Suprapubic skin (tissue), 4 donors: ENCODE results near the gene CDH4. TPM values are rescaled to one million over a fixed set of nuclear protein-coding genes. Genes with fewer than 3 reads are reported as not detected.

Experiments used
- DNase-seq, 2 donors: peaks; one replicate each; pipeline ENCODE4 v3.0.0-alpha.2; 2019; ENCODE audit warnings: low spot score in 2 of 2
- H3K27ac ChIP-seq: fragments of 200-600 bp; sonication (generic); one replicate; pipeline ENCODE4 v1.5.1; 2019
- H3K27me3 ChIP-seq: fragments of 200-600 bp; sonication (generic); one replicate; pipeline ENCODE4 v1.5.1; 2019
- H3K36me3 ChIP-seq: fragments of 200-600 bp; sonication (generic); one replicate; pipeline ENCODE4 v1.5.1; 2019
- H3K4me1 ChIP-seq: fragments of 200-600 bp; sonication (generic); one replicate; pipeline ENCODE4 v1.5.1; 2019
- H3K4me3 ChIP-seq: fragments of 200-600 bp; sonication (generic); one replicate; pipeline ENCODE4 v1.5.1; 2019; ENCODE audit warnings: mild to moderate bottlenecking
- H3K9me3 ChIP-seq: fragments of 200-600 bp; sonication (generic); one replicate; pipeline ENCODE4 v1.5.1; 2019
- CTCF ChIP-seq, 2 donors: fragments of 200-600 bp in 1 of 2; fragments of 450-650 bp in 1 of 2; sonication (generic) in 1 of 2; IDR thresholded peaks; one replicate each; pipeline ENCODE4 v1.5.1; 2016 to 2019; ENCODE audit warnings: antibody characterized with exemption in 2 of 2, mild to moderate bottlenecking in 1 of 2, moderate library complexity in 1 of 2
- EP300 ChIP-seq: sonication (generic); formaldehyde crosslinking; IDR thresholded peaks from one replicate; pipeline ENCODE4 v1.6.1; 2017; ENCODE audit warnings: antibody characterized with exemption
- POLR2A ChIP-seq, 2 donors: fragments of 450-650 bp; IDR thresholded peaks; one replicate each; pipeline ENCODE4 v1.6.1; 2017; ENCODE audit warnings: antibody characterized with exemption in 2 of 2, mild to moderate bottlenecking in 2 of 2, moderate library complexity in 2 of 2
- POLR2AphosphoS5 ChIP-seq, 3 donors: sonication (generic); formaldehyde crosslinking; IDR thresholded peaks; one replicate each; pipeline ENCODE4 v1.6.1; 2017; ENCODE audit warnings: antibody characterized with exemption in 3 of 3
- WGBS: methylation state at CpG from one replicate; pipeline ENCODE4 v1.1.5; 2018; 5-methylcytosine and 5-hydroxymethylcytosine counted together
- total RNA-seq, 4 donors: library from RNA; depleted of rRNA; stranded (reverse); fragments of >200 nt; gene quantifications; one replicate each; pipeline ENCODE4 v1.1.0, GENCODE V29; 2016

The CDH4 gene
- total RNA-seq, 4 donors from 2014 or later = 0.91 to 5.9 (median 2.6) TPM

GRCh38 chr20:61521687-61522420 is 269.8 kb downstream of the CDH4 start:
- H3K27me3 ChIP-seq = peaks cover 25% of the 10 kb centered on the region
- 88% methylated on average over 20 of the region's 25 CpGs for WGBS

GRCh38 chr20:61522498-61523090 is 270.5 kb downstream of the CDH4 start:
- no peaks in the 10 kb centered on the region for H3K4me1 ChIP-seq
- TF ChIP-seq POLR2AphosphoS5 (IDR thresholded peaks at IDR 0.05) (no peak), POLR2A (IDR thresholded peaks at IDR 0.05) (no peak), EP300 (no peak)
- no peaks in the 10 kb centered on the region for H3K36me3 ChIP-seq
- no peak overlapping the region for H3K27ac ChIP-seq
- 92% methylated on average over 25 of the region's 25 CpGs for WGBS
- no peak overlapping the region for H3K4me3 ChIP-seq
- no peak for DNase-seq
- no peaks in the 10 kb centered on the region for H3K9me3 ChIP-seq
- H3K27me3 ChIP-seq = peaks cover 25% of the 10 kb centered on the region

More at GRCh38 chr20:61521687-61522420, 269.8 kb downstream of the CDH4 start:
- Histone ChIP-seq H3K4me1 (no peaks in the 10 kb centered on the region), H3K4me3 (no peak overlapping the region), H3K36me3 (no peaks in the 10 kb centered on the region), H3K27ac (no peak overlapping the region), H3K9me3 (no peaks in the 10 kb centered on the region)
- TF ChIP-seq CTCF (IDR thresholded peaks at IDR 0.05) = no peak
- TF ChIP-seq POLR2A (IDR thresholded peaks at IDR 0.05) = no peak
- no peak for TF ChIP-seq POLR2AphosphoS5 (IDR thresholded peaks at IDR 0.05)
- no peak for TF ChIP-seq EP300
- DNase-seq = no peak

- Histone ChIP-seq H3K4me3 (no peak overlapping the region), H3K36me3 (no peaks in the 10 kb centered on the region), H3K4me1 (no peaks in the 10 kb centered on the region), H3K27ac (no peak overlapping the region), H3K27me3 (peaks cover 20% of the 10 kb centered on the region), H3K9me3 (no peaks in the 10 kb centered on the region)
- no peak for DNase-seq
- 91% methylated on average over 19 of the region's 19 CpGs for WGBS
- TF ChIP-seq POLR2AphosphoS5 (IDR thresholded peaks at IDR 0.05) (no peak), POLR2A (IDR thresholded peaks at IDR 0.05) (no peak), CTCF (IDR thresholded peaks at IDR 0.05) (no peak), EP300 (no peak)
Observed at GRCh38 chr20:61523145-61523544, 271.1 kb downstream of the CDH4 start.

GRCh38 chr20:61524951-61525666 is 273.0 kb downstream of the CDH4 start:
- 60% methylated on average over 13 of the region's 13 CpGs for WGBS
- Histone ChIP-seq H3K4me3 (no peak overlapping the region), H3K27me3 (peaks cover 14% of the 10 kb centered on the region), H3K9me3 (no peaks in the 10 kb centered on the region), H3K4me1 (no peaks in the 10 kb centered on the region), H3K36me3 (no peaks in the 10 kb centered on the region), H3K27ac (no peak overlapping the region)
- no peak for DNase-seq
- TF ChIP-seq CTCF (IDR thresholded peaks at IDR 0.05) = no peak
- no peak for TF ChIP-seq POLR2A (IDR thresholded peaks at IDR 0.05)
- no peak for TF ChIP-seq EP300
- TF ChIP-seq POLR2AphosphoS5 (IDR thresholded peaks at IDR 0.05) = no peak

GRCh38 chr20:61525781-61526431 is 273.8 kb downstream of the CDH4 start:
- Histone ChIP-seq H3K36me3 (no peaks in the 10 kb centered on the region), H3K27ac (no peak overlapping the region), H3K4me1 (no peaks in the 10 kb centered on the region), H3K27me3 (peaks cover 14% of the 10 kb centered on the region), H3K4me3 (no peak overlapping the region), H3K9me3 (no peaks in the 10 kb centered on the region)
- no peak for DNase-seq
- no peak for TF ChIP-seq POLR2AphosphoS5 (IDR thresholded peaks at IDR 0.05)
- no peak for TF ChIP-seq CTCF (IDR thresholded peaks at IDR 0.05)
- TF ChIP-seq POLR2A (IDR thresholded peaks at IDR 0.05) = no peak
- TF ChIP-seq EP300 = no peak
- WGBS = 63% methylated on average over 18 of the region's 21 CpGs
